HG02973 (cell line): ENCODE data around the gene ANKS1B.
"Not testable (repeated sequence)": the region's sequence is repeated elsewhere in the genome, so short reads cannot be mapped to it uniquely, and the experiment has no call there.

Experiments used
- ATAC-seq: cut with Tn5 transposase; IDR thresholded peaks from one replicate; pipeline ENCODE4 v1.9.1; 2021; ENCODE audit warnings: moderate library complexity; ENCODE audit not compliant: unreplicated experiment

ANKS1B gene

DNA sequence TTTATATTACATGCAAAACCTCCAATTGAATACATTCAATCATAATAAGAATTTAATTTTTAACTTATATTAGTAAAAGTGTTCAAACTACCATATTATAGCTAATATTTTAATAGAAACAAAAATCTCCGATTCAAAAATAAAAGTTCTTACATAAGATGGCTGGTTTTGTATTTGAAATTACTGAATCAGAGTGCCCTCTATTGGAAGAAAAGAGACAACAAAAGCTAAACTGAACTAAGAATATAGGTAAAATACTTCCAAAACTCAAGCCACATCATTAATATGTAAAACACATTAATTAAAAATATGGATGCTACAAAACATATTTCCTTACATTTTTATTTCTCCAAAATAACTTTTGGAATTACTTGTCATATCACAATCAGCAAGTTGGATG lies 216.9 kb downstream of the ANKS1B start:
- ATAC-seq = no peak

DNA sequence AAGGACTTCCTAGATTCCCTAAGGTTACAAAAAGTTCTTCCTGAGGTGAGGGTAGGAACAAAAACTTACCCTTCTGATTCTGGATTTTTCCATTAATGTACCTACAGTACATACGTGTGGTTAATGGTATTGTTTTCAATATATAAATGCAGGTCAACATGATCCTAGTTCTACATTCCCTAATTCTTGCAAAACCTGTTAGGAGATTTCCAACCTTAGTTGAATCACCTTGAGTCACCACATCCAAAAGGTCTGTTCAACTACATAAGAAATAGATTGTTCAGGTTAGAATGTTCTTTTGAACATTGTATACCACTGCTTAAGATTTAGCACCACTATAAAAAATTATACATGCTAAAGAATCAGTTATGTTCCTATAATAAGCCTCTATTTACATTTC lies 218.3 kb downstream of the ANKS1B start:
- ATAC-seq = no peak

DNA sequence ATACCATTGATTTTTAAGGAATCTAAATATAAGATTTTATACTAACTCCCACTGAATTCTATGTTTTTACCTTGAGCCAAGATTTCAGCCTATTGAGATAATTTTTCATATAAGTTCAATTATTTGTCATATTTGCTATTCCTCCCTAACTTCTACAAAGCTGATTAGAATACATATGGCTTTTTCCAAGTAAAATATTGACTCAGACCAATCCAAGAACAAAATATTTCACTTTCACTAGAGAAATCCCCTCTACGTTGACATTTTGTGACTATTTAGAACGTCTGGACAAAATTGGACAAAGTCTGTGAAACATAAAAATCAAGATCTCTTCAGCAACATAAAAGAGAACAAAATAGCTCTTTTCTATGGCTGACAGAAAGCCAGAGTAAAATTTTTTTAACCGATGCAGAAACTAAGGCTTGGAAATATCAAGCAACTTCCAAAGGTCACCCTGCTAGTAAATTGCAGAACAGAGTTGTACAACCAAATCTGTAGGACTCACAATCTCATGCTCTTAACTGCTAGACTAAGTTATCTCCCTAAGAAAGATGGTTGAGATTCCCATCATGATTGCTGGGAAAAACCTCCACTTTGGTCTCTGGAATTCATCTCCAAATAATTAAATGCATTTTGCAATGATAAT lies 219.1 kb downstream of the ANKS1B start:
- ATAC-seq = no peak

DNA sequence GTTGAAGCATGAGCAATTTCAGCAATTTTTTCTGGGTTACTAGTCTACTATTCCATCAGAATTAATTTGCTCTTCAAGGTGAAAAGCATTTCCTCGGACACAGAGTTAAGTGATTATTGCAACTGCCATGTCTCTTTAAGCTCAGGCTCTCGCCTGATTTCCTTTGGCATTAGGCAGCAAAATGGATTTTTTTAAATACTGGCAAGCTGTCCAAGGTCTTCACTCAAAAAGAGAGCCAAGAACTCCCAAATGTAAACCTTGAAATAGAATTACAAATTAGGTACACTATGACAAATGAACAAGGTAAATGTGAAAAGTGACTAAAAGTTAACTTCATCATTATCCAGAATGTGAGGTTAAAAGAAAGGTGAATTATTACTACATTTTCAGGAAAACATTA lies 225.3 kb downstream of the ANKS1B start:
- no peak for ATAC-seq

DNA sequence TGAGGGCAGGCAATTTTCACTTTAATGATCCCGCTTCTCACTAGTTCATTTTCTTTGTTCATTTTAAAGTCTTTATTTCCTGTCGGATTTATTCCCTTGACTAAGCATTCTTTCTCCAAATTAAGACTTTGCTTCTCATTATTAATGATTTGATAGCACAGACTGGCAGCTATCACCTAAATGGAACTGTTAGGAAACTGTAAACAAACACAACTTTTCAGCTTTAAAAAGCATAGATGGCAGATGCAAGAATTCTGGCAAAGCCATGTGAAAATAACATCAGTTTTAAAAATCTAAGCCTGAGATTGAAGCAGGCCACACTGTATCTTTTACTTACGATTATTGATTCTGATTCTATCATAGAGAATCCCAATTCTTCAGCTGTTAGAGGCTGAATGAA lies 225.7 kb downstream of the ANKS1B start:
- no peak for ATAC-seq

DNA sequence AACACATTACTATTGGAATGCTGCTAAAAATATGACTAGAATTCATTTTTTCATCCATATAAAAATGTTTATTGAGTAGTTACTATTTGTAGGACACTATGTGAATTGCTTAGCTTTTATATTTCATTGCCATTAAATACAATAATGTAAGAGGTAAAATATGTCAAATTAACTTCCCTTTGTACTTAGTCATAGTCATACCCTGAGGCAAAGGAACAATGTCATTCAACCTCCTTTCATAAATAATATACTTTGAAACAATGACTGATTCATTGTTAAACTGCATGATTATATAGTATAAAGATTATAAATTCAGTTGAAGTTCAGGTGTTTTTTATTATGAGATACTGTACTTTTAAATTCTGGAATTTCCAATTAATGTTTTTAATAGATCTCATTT lies 232.0 kb downstream of the ANKS1B start:
- no peak for ATAC-seq

DNA sequence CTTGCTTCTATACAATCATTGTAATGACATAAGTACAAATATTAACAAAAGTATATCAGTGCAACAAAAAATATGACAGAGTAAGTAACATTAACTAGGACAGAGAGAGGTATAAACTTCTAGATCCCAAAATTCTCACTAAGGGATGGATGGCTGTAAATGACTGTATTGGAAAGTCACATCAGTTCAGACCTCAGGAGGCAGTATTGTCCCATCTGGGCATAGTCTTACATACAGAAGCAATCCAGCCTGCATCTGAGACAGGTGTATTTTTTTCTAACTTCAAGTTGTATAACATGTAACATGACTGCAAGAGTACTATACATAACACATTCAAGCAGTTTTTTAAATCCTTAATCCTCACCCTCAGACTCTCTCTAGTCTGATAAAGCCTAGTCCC lies 238.2 kb downstream of the ANKS1B start:
- ATAC-seq = no peak

DNA sequence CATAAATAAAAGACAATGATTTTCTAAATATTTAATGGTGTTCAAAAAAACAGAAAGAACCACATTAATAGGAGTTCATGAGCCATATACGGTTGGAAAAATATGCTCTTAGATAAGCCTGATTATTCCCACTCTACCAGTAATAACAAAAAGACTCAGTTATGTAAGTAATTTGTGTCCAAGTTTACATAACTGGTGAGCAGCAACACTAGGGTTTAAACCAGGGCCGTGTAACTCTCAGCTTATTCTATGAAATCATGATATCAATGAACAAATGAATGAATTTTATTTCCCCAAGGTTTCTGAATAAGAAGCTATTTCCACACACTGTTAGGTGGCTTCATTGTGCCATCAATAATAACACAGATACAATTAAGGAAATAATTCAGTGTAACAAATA lies 238.8 kb downstream of the ANKS1B start:
- no peak for ATAC-seq

DNA sequence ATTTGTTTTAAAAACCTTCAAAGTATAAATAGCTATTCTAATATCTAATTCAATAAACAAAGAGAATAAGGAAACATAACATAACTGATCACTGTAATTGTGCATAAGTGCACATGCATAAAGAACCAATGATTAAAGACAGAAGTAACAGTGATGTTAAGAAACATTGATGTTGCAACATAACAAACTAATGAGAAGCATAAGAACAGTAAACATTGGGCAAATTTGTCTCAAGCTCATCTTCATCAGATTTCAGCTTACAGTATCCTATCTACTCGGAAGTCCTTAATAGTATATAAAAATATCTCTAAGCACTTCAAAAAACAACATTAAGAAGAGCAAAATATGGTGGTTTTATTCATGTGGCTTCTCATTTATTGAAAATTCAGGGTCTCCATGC lies 239.6 kb downstream of the ANKS1B start:
- ATAC-seq = no peak

DNA sequence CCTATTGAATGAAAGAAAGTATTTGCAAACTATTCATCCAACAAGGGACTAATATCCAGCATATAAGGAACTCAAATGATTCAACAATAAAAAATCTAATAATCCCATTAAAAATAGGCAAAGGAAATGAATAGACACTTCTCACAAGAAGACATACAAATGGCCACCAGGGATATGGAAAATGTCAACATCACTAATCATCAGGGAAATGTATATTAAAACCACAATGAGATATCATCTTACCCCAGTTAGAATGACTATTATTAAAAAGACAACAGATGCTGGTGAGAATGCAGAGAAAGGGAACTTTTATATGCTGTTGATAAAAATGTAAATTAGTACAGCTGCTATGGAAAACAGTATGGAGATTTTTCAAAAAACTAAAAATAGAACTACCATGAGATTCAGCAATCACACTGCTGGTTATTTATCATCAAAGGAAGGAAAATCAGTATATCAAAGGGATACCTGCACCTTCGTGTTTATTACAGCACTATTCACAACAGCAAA lies 247.9 kb downstream of the ANKS1B start:
- no peak for ATAC-seq

DNA sequence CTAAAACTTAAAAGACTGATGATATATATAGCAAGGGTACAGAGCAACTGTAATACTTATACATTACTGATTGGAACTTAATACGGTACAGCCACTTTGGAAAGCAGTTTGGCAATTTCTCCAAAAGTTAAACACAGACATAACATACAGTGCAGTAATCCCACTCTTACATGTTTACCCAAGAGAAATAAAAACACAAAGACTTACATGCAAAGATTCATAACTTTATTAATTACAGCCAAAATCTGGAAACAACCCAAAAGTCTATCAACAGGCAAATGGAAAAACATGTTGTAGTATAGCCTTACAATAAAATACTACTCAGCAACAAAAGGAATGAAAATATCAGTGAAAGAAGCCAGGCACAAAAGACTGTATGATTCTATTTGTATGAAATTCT lies 252.6 kb downstream of the ANKS1B start:
- no peak for ATAC-seq

DNA sequence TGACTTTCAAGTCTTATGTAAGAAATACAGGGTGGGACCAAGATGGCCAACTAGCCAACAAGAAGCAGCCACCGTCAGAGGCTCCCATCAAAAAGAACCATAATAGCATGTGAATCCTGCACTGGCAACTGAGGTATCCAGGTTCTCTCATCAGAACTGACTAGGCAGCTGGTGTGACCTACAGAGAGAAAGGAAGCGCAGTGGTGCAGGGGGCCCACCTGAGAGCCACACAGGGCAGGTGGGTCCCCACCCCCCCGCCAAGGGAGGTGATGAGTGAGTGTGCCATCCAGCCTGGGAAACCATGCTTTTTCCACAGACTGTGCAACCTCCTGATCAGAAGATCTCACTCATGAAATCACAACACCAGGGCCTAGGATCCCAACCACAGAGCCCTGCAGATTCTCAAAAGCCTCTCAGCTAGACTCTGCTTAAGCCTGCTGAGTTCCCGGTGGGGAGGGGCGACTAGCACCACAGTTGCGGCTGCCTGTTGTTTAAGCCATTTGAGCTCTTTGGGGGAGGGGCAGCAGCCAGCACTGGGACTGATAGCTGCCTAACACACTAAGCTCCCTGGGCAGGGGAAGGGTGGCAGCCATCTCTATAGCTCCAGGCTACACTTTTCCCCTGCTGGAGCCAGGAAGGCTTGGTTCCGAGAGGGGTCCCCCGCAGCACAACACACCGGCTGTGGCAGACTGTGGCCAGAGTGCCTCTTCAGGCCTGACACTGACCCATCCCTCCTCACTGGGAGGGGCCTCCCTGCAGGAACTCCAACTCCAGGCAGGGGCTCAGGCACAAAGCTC lies 261.8 kb downstream of the ANKS1B start:
- ATAC-seq = no peak

DNA sequence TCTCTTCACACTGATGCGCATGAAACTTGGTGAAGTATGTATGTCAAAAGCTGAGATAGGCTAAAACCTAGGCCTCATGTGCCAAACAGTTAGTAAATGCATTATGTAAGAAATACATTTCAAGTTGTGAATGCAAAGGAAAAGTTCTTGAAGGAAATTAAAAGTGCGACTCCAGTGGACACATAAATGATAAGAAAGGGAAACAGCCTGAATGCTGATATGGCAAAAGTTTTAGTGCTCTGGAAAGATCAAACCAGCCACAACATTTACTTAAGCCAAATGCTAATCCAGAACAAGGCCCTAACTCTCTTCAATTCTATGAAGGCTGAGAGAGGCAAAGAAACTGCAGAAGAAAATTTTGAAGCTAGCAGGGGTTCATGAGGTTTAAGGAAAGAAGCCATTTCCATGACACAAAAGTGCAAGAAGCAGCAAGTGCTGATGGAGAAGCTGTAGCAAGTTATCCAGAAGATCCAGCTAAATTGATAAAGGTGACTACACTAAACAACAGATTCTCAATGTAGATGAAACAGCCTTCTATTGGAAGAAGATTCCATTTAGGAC lies 262.9 kb downstream of the ANKS1B start:
- ATAC-seq = no peak

DNA sequence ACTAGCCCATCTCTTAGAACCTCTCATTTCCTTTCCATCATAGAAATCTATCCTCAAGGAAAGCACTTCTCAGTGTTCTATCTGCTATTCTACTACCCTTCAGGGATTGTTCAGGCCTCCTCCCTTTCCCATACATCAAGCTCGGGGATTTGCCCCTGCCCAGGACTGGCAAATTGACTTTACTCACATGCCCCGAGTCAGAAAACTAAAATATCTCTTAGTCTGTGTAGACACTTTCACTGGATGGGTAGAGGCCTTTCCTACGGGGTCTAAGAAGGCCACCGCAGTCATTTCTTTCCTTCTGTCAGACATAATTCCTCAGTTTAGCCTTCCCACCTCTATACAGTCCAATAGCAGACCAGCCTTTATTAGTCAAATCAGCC lies 264.7 kb downstream of the ANKS1B start:
- ATAC-seq = not testable (repeated sequence)

DNA sequence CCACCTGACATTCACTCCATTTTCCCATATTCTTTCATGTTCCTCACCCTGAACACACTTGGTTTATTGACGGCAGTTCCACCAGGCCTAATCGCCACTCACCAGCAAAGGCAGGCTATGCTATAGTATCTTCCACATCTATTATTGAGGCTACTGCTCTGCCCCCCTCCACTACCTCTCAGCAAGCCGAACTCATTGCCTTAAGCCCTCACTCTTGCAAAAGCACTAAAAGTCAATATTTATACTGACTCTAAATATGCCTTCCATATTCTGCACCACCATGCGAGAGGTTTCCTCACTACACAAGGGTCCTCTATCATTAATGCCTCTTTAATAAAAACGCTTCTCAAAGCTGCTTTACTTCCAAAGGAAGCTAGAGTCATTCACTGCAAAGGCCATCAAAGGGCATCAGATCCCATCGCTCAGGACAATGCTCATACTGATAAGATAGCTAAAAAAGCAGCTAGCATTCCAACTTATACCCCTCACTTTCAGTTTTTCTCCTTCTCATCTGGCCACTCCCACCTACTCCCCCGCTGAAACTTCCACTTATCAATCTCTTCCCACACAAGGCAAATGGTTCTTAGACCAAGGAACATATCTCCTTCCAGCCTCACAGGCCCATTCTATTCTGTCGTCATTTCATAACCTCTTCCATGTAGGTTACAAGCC lies 265.2 kb downstream of the ANKS1B start:
- not testable (repeated sequence) for ATAC-seq

DNA sequence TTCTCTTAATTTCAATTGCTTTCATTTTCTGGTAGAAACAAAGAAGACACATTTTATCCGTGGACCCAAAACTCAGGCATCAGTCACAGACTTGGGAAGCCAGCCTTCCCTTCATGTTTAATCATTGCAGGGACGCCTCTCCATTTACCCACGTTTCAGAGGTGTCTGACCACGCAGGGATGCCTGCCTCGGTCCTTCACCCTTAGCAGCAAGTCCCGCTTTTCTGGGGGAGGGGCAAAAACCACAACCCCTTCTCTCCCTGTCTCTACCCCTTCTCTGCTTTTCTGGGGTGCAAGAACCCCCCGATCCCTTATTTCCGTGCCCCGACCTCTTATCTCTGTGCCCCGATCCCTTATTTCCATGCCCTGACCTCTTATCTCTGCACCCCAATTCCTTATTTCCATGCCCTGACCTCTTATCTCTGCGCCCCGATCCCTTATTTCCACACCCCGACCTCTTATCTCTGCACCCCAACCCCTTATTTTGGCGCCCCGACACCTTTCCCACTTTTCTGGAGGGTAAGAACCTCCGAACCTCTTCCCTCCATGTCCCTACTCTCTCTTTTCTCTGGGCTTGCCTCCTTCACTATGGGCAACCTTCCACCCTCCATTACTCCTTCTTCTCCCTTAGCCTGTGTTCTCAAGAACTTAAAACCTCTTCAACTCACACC lies 268.8 kb downstream of the ANKS1B start:
- not testable (repeated sequence) for ATAC-seq

DNA sequence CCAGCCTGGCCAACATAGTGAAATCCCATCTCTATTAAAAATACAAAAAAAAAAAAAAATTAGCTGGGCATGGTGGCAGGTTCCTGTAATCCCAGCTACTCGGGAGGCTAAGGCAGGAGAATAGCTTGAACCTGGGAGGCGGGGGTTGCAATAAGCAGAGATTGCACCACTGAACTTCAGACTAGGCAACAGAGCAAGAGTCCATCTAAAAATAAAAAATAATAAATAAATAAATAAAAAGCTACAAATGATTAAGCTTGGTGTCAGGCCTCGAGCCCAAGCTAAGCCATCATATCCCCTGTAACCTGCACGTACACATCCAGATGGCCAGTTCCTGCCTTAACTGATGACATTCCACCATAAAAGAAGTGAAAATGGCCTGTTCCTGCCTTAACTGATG lies 269.8 kb downstream of the ANKS1B start:
- not testable (repeated sequence) for ATAC-seq

DNA sequence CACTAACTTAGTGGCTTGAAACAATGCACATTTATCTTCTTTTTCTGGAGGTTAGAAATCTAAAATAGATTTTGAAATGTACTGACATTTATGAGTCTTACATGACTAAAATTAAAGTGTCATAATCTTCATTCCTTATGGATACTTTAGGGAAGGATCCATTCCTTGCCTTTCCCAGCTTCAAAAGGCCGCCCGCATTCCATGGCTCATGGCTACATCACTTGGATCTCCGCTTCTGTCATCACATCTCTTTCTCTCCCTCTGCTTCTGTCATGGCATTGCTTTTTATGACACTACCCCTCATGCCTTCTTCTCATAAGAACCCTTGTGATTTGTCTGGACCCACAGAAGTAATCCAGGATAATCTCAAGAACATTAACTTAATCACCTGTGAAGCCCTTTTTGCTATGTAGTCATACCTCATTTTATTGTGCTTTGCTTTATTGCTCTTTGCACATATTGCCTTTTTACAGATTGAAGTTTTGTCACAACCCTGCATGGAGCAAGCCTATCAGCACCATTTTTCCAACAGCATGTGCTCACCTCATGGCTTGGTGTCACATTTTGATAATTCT lies 270.7 kb downstream of the ANKS1B start:
- no peak for ATAC-seq

DNA sequence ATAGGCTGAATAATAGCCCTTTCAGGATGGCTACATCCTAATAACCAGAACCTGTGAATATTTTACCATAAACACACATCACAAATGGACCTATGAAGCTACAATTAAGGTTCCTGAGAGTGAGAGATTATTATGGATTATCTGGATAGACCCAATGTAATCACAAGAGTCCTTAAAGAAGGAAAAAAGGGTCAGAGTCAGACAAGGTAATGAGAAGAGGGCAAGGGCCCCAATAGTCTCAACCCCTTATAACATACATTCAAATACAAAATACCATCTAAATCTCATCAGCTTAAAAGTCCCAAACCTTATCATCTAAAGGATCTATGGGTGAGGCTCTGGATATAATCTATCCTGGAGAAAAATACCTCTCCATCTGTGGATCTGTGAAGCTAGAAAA lies 272.5 kb downstream of the ANKS1B start:
- no peak for ATAC-seq

DNA sequence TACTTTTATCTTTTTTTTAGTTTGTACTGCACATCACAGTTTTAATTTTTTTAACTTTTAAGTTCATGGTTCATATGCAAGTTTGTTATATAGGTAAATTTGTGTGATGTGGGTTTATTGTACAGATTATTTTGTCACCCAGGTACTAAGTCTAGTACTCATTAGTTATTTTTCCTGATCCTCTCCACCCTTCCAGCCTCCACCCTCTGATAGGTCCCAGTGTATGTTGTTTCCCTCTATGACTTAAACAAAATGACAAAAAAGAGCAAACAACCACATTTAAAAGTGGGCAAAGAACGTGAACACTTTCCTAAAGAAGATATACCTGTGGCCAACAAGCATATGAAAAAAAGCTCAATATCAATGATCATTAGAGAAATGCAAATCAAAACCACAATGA lies 273.5 kb downstream of the ANKS1B start:
- ATAC-seq = no peak

DNA sequence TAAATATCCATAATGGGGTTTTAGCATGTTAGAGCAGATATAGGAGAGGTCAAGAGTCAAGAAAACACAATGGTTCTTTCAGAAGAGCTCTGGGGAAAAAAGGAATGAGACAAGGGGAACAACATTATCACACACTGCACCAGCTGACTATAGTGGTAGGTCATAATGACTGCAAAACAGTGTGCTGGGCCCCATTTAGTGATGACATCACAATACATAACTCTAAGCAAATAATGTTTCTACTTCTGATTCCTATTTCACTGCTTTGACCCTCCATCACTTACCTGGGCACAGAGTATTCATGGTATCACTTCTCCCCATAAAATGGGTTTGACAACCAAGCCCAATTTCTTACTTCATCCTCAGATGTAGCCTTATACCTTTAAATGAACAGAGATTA lies 275.1 kb downstream of the ANKS1B start:
- no peak for ATAC-seq
